Kidney (tissue), 14 donors: Measurements from ENCODE around the gene NKX3-2. TPM values are rescaled to one million over a fixed set of nuclear protein-coding genes. Genes with fewer than 3 reads are reported as not detected.
"Not testable (repeated sequence)": the region's sequence is repeated elsewhere in the genome, so short reads cannot be mapped to it uniquely, and the experiment has no call there.

Experiments
- DNase-seq, 5 donors: peaks; one replicate each; pipeline ENCODE4 v3.0.0-alpha.2; 2013 to 2020
- FAIRE-seq: peaks from 2 replicates; lab custom pipeline; 2012; peaks lifted over from hg19 to GRCh38; lab: Jason Lieb, UNC
- H3K27ac ChIP-seq, 2 donors: one replicate each; pipeline ENCODE4 v1.7.0; 2013; ENCODE audit warnings: low read depth in 2 of 2, low read length in 2 of 2, inconsistent platforms in 1 of 2
- H3K27me3 ChIP-seq: one replicate; pipeline ENCODE4 v1.7.1; 2013; ENCODE audit warnings: low read length, inconsistent platforms; ENCODE audit not compliant: control insufficient read depth, insufficient read depth
- H3K36me3 ChIP-seq, 3 donors: one replicate each; pipeline versions ENCODE4 v1.7.0 to v1.7.1; 2013; ENCODE audit warnings: low read length in 3 of 3, control low read depth in 1 of 3, inconsistent platforms in 1 of 3; ENCODE audit not compliant: insufficient read depth in 3 of 3, control insufficient read depth in 2 of 3
- H3K4me1 ChIP-seq, 3 donors: one replicate each; pipeline versions ENCODE4 v1.7.0 to v1.7.1; 2013; ENCODE audit warnings: low read length in 3 of 3, inconsistent platforms in 1 of 3, low read depth in 1 of 3; ENCODE audit not compliant: control insufficient read depth in 2 of 3, insufficient read depth in 2 of 3
- H3K4me3 ChIP-seq, 3 donors: one replicate each; pipeline versions ENCODE4 v1.7.0 to v1.8.1; 2013; ENCODE audit warnings: low read length in 3 of 3, control low read depth in 1 of 3, inconsistent platforms in 1 of 3
- H3K9ac ChIP-seq, 3 donors: one replicate each; pipeline versions ENCODE4 v1.7.0 to v1.7.1; 2013; ENCODE audit warnings: low read length in 3 of 3, control low read depth in 1 of 3, inconsistent platforms in 1 of 3
- H3K9me3 ChIP-seq, 3 donors: one replicate each; pipeline versions ENCODE4 v1.7.0 to v1.7.1; 2013; ENCODE audit warnings: low read length in 3 of 3, control low read depth in 1 of 3, inconsistent platforms in 1 of 3; ENCODE audit not compliant: control insufficient read depth in 2 of 3, insufficient read depth in 1 of 3
- intact Hi-C: fragments of 100-400 bp; cut with DNase I; formaldehyde crosslinking; loops from one replicate; pipeline ENCODE4 v1.11.1; 2022
- polyA plus RNA-seq: library from polyadenylated mRNA; stranded (reverse); fragments of 350-450 nt; fragmentation: Illumina TruSeq; extraction: RNeasy Lipid Tissue Mini Kit (QIAGEN cat#74804); gene quantifications from one replicate; pipeline ENCODE4 v1.2.3, GENCODE V29; 2014; ENCODE audit warnings: low read depth, low replicate concordance; ENCODE audit not compliant: insufficient read depth
- total RNA-seq: library from RNA; stranded (reverse); fragmentation: NEBNext Ultra II Directional; extraction: Animal tissue kit (Norgen Biotek cat#: 25700); gene quantifications from one replicate; pipeline ENCODE4 v1.2.1, GENCODE V29; 2021
- TF ChIP-seq, protein P1 (sequence below): IDR thresholded peaks from 3 replicates; pipeline ENCODE4 v1.5.1; 2012; ENCODE audit warnings: mild to moderate bottlenecking, moderate library complexity, borderline replicate concordance; ENCODE audit not compliant: insufficient read depth; ENCODE audit errors: extremely low read depth
- donor health status: control.
- donor health status: control.
- donor health status: control.
- donor health status: control.
- donor health status: control.
- donor health status: DM: yes; HTN: yes; CAD: no.
- donor health status: Normal renal cell carcinoma (clear cell type).

The NKX3-2 gene
- total and polyA plus RNA-seq, 2 donors from 2014 or later, result 0.17 TPM; not detected in 1

GRCh38 chr4:13570916-13571315 is 26.6 kb upstream of the NKX3-2 start:
- Histone ChIP-seq H3K4me3 (no peak overlapping the region), H3K27me3 (no peaks in the 10 kb centered on the region), H3K36me3 (peaks cover 0 to 30% (median 27%) of the 10 kb centered on the region in 3 donors), H3K9me3 (no peaks in the 10 kb centered on the region), H3K27ac (no peak overlapping the region), H3K9ac (no peak overlapping the region), H3K4me1 (no peaks in the 10 kb centered on the region)
- intact Hi-C loops, result no loop called here
- FAIRE-seq (no peak), DNase-seq (no peak)
- TF ChIP-seq, protein P1, sequence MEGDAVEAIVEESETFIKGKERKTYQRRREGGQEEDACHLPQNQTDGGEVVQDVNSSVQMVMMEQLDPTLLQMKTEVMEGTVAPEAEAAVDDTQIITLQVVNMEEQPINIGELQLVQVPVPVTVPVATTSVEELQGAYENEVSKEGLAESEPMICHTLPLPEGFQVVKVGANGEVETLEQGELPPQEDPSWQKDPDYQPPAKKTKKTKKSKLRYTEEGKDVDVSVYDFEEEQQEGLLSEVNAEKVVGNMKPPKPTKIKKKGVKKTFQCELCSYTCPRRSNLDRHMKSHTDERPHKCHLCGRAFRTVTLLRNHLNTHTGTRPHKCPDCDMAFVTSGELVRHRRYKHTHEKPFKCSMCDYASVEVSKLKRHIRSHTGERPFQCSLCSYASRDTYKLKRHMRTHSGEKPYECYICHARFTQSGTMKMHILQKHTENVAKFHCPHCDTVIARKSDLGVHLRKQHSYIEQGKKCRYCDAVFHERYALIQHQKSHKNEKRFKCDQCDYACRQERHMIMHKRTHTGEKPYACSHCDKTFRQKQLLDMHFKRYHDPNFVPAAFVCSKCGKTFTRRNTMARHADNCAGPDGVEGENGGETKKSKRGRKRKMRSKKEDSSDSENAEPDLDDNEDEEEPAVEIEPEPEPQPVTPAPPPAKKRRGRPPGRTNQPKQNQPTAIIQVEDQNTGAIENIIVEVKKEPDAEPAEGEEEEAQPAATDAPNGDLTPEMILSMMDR, result no peak

GRCh38 chr4:13567125-13567524 is 22.8 kb upstream of the NKX3-2 start:
- intact Hi-C loops, result no loop called here
- DNase-seq (no peak), FAIRE-seq (no peak)
- TF ChIP-seq, protein P1, result no peak
- Histone ChIP-seq H3K27ac (no peak overlapping the region), H3K36me3 (peaks cover 0 to 19% (median 17%) of the 10 kb centered on the region in 3 donors), H3K9me3 (no peaks in the 10 kb centered on the region), H3K4me1 (no peaks in the 10 kb centered on the region), H3K9ac (no peak overlapping the region), H3K27me3 (no peaks in the 10 kb centered on the region), H3K4me3 (no peak overlapping the region)

DNA sequence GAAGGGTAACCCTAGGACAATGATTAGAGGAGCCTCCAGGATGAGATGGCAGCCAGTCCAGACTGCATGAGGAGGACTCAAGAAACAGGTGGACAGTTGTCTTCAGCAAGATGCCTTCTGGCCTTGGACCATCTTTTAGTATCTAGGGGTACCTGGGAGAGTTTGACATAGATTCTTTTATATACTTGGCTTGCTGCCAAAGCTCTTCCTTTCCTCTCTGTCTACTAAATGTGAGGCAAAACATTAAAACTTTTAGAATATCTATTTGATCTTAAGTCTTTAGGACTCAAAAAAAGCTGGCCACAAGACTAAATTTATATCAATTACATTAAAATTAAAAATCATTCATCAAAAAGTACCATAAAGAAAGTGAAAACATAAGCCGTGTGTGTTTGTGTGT is 18.6 kb upstream of the NKX3-2 start:
- H3K9me3 ChIP-seq, result no peaks in the 10 kb centered on the region
- no peaks in the 10 kb centered on the region for H3K36me3 ChIP-seq
- intact Hi-C loops, result no loop called here
- no peaks in the 10 kb centered on the region for H3K4me1 ChIP-seq
- no peaks in the 10 kb centered on the region for H3K27me3 ChIP-seq
- DNase-seq (no peak), FAIRE-seq (no peak)
- H3K4me3 ChIP-seq, result no peak overlapping the region
- no peak overlapping the region for H3K9ac ChIP-seq
- TF ChIP-seq, protein P1, result no peak
- no peak overlapping the region for H3K27ac ChIP-seq

DNA sequence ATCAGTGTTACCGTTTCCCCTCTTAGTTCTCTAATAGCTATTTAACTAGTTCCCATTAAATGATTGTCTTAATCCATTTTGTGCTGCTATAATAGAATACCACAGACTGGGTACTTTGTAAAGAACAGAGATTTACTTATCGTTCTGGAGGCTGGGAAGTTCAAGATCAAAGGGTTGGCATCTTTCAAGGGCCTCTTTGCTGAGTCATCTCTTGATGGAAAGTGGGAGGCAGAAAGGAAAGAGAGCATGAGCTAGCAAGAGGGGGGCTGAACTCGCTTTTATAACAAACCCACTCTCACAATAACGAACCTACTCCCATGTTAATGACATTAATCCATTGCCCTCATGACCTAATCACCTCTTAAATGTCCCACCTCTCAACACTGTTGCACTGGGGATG is 17.4 kb upstream of the NKX3-2 start:
- DNase-seq, result no peak
- intact Hi-C loops, result no loop called here
- no peak overlapping the region for H3K4me3 ChIP-seq
- FAIRE-seq, result no peak
- no peaks in the 10 kb centered on the region for H3K36me3 ChIP-seq
- H3K27ac ChIP-seq, result no peak overlapping the region
- no peak overlapping the region for H3K9ac ChIP-seq
- TF ChIP-seq, protein P1, result no peak
- no peaks in the 10 kb centered on the region for H3K27me3 ChIP-seq
- H3K9me3 ChIP-seq, result no peaks in the 10 kb centered on the region
- no peaks in the 10 kb centered on the region for H3K4me1 ChIP-seq

DNA sequence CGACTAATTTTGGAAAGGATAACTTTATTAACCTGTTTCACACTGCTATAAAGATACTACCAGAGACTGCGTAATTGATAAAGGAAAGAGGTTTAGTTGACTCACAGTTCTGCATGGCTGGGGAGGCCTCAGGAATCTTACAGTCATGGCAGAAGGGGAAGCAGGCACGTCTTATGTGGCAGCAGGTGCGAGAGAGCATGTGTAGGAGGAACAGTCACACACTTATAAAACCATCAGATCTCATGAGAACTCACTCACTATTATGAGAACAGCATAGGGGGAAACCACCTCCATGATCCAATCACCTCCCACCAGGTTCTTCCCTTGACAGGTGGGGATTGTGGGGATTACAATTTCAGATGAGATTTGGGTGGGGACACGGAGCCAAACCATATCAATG is 15.8 kb upstream of the NKX3-2 start:
- H3K36me3 ChIP-seq, intact Hi-C loops, FAIRE-seq, H3K27ac ChIP-seq, H3K9me3 ChIP-seq, H3K4me3 ChIP-seq, H3K27me3 ChIP-seq, DNase-seq, H3K9ac ChIP-seq, H3K4me1 ChIP-seq: not testable (repeated sequence)
